AG04450 (cell line): ENCODE data around the gene PRRT2. TPM values are rescaled to one million over a fixed set of nuclear protein-coding genes. Genes with fewer than 3 reads are reported as not detected.

Experiments used
- CTCF ChIA-PET: fragments of 300-600, 350-600 bp; formaldehyde crosslinking; extraction: SDS; loops from one replicate; lab custom pipeline; 2022; ENCODE audit warnings: antibody characterized with exemption, inconsistent platforms; lab: Charles Lee
- POLR2A ChIA-PET: fragments of 350-600 bp; formaldehyde crosslinking; extraction: SDS; loops from one replicate; lab custom pipeline; 2021; ENCODE audit warnings: antibody characterized with exemption, inconsistent platforms; lab: Yijun Ruan, JAX
- DNase-seq: peaks from one replicate; pipeline ENCODE4 v3.0.0-alpha.2; 2011; ENCODE audit warnings: low read depth, low spot score
- H3K27ac ChIP-seq: one replicate; pipeline ENCODE4 v1.5.1; 2012; ENCODE audit warnings: low read depth, low read length, control low read depth
- H3K27me3 ChIP-seq: one replicate; pipeline ENCODE4 v1.6.0; 2012; ENCODE audit warnings: low read length; ENCODE audit not compliant: control insufficient read depth, insufficient read depth
- H3K4me3 ChIP-seq: 2 replicates; pipeline ENCODE4 v1.5.1; 2011; ENCODE audit warnings: mild to moderate bottlenecking, low read depth, low read length, control low read depth
- H3K9me3 ChIP-seq: 2 replicates; pipeline ENCODE4 v1.5.1; 2012; ENCODE audit warnings: low read length; ENCODE audit not compliant: control insufficient read depth, insufficient read depth
- CTCF ChIP-seq: IDR thresholded peaks from 2 replicates; pipeline ENCODE4 v1.5.1; 2011; ENCODE audit warnings: low read depth, low read length, control low read depth, inconsistent platforms
- polyA plus RNA-seq: library from polyadenylated mRNA; depleted of rRNA; stranded (reverse); fragments of >200 nt; gene quantifications from 2 replicates; pipeline ENCODE4 v1.2.3, GENCODE V29; 2011

PRRT2 gene
- polyA plus RNA-seq, 1 experiment = 5.7 TPM

GRCh38 chr16:29854520-29855100 is 42.6 kb downstream of the PRRT2 start:
- no peak for DNase-seq
- H3K27me3 ChIP-seq = no peaks in the 10 kb centered on the region
- ChIA-PET POLR2A (interaction anchor here (0.8 kb wide), 1 partner anchor 10 kb away, joined by 3 read pairs; no protein-coding TSS in a partner anchor), CTCF (interaction anchor here (0.5 kb wide), 1 partner anchor 70 kb away, joined by 3 read pairs; no protein-coding TSS in a partner anchor)
- no peak overlapping the region for H3K4me3 ChIP-seq
- H3K9me3 ChIP-seq = no peaks in the 10 kb centered on the region; the same call in 1 of the 2 replicates
- no peak for TF ChIP-seq CTCF
- no peak overlapping the region for H3K27ac ChIP-seq

- CTCF ChIA-PET = interaction anchor here (0.6 to 3.3 kb wide), 2 partner anchors 9 to 258 kb away, joined by 5 to 30 read pairs; no protein-coding TSS in a partner anchor
- POLR2A ChIA-PET = interaction anchor here (0.8 to 1.0 kb wide), 3 partner anchors 10 to 32 kb away, joined by 3 to 6 read pairs (median 5); no protein-coding TSS in a partner anchor
- Histone ChIP-seq H3K27ac (peak overlapping the region; percentile 47), H3K27me3 (no peaks in the 10 kb centered on the region), H3K4me3 (no peak overlapping the region), H3K9me3 (no peaks in the 10 kb centered on the region; the same call in 1 of the 2 replicates)
- TF ChIP-seq CTCF = no peak
- no peak for DNase-seq
Observed at GRCh38 chr16:29857133-29857760, 45.3 kb downstream of the PRRT2 start.

- Histone ChIP-seq H3K9me3 (no peaks in the 10 kb centered on the region; the same call in 1 of the 2 replicates), H3K4me3 (no peak overlapping the region), H3K27ac (no peak overlapping the region), H3K27me3 (no peaks in the 10 kb centered on the region)
- POLR2A ChIA-PET = interaction anchor here (1.0 kb wide), 1 partner anchor 11 kb away, joined by 5 read pairs; no protein-coding TSS in a partner anchor
- CTCF ChIA-PET = interaction anchor here (1.0 to 3.3 kb wide), 2 partner anchors 10 to 19 kb away, joined by 3 to 30 read pairs; no protein-coding TSS in a partner anchor
- no peak for DNase-seq
- TF ChIP-seq CTCF = no peak
Observed at GRCh38 chr16:29858149-29858849, 46.3 kb downstream of the PRRT2 start.

- ChIA-PET CTCF (interaction anchor here (1.0 to 3.3 kb wide), 2 partner anchors 10 to 19 kb away, joined by 3 to 30 read pairs; no protein-coding TSS in a partner anchor), POLR2A (no interaction called here)
- DNase-seq = no peak
Observed at GRCh38 chr16:29858974-29859373, 47.0 kb downstream of the PRRT2 start.

More at GRCh38 chr16:29858974-29859373, 47.0 kb downstream of the PRRT2 start:
- no peak for TF ChIP-seq CTCF
- no peaks in the 10 kb centered on the region; the same call in 1 of the 2 replicates for H3K9me3 ChIP-seq
- H3K27me3 ChIP-seq = no peaks in the 10 kb centered on the region
- H3K27ac ChIP-seq = no peak overlapping the region
- no peak overlapping the region for H3K4me3 ChIP-seq
